GM18505 (cell line): ENCODE measurements around the gene WWTR1.
A peak's percentile ranks its signal among the peaks of the same experiment; 100 is the strongest.

Experiments used
- ATAC-seq: cut with Tn5 transposase; IDR thresholded peaks from one replicate; pipeline ENCODE4 v1.9.1; 2021; ENCODE audit not compliant: unreplicated experiment
- POLR2A ChIP-seq: IDR thresholded peaks from 4 replicates; pipeline ENCODE4 v1.6.1; 2011; ENCODE audit warnings: borderline replicate concordance; ENCODE audit not compliant: insufficient read depth, insufficient read length; ENCODE audit errors: extremely low read depth

The WWTR1 gene

GRCh38 chr3:149657926-149658743 lies at the start of gene WWTR1:
WWTR1 (minus strand) TSS chr3:149658025; CDS start chr3:149657306, 719 bp downstream.
- ATAC-seq, result peak; percentile 76
- TF ChIP-seq POLR2A, result peak; percentile 43

- TF ChIP-seq POLR2A, result no peak
- no peak for ATAC-seq
Measured at GRCh38 chr3:149706905-149707304, 49.1 kb upstream of the WWTR1 start.

GRCh38 chr3:149705416-149705815 lies 47.6 kb upstream of the WWTR1 start:
- no peak for ATAC-seq
- TF ChIP-seq POLR2A, result no peak

- ATAC-seq, result no peak
- no peak for TF ChIP-seq POLR2A
Measured at GRCh38 chr3:149703466-149703865, 45.6 kb upstream of the WWTR1 start.

GRCh38 chr3:149702691-149703441 lies 45.0 kb upstream of the WWTR1 start:
- ATAC-seq, result no peak
- no peak for TF ChIP-seq POLR2A

GRCh38 chr3:149701977-149702350 lies 44.1 kb upstream of the WWTR1 start:
- ATAC-seq, result no peak
- no peak for TF ChIP-seq POLR2A

GRCh38 chr3:149701206-149701976 lies 43.6 kb upstream of the WWTR1 start:
- TF ChIP-seq POLR2A, result no peak
- ATAC-seq, result no peak

- TF ChIP-seq POLR2A, result no peak
- no peak for ATAC-seq
Measured at GRCh38 chr3:149688122-149688757, 30.4 kb upstream of the WWTR1 start.

GRCh38 chr3:149686996-149687395 lies 29.2 kb upstream of the WWTR1 start:
- no peak for TF ChIP-seq POLR2A
- no peak for ATAC-seq

- no peak for TF ChIP-seq POLR2A
- ATAC-seq, result no peak
Measured at GRCh38 chr3:149678351-149678950, 20.6 kb upstream of the WWTR1 start.

- no peak for ATAC-seq
Measured at GRCh38 chr3:149673393-149673792, 15.6 kb upstream of the WWTR1 start.

GRCh38 chr3:149670742-149671492 lies 13.1 kb upstream of the WWTR1 start:
- no peak for ATAC-seq
- no peak for TF ChIP-seq POLR2A

More at GRCh38 chr3:149673393-149673792, 15.6 kb upstream of the WWTR1 start:
- TF ChIP-seq POLR2A, result no peak
